GM04504 (cell line): ENCODE results near the gene CLEC3A.
"Not testable (repeated sequence)": the region's sequence is repeated elsewhere in the genome, so short reads cannot be mapped to it uniquely, and the experiment has no call there.

ENCODE experiments used
- DNase-seq: peaks from one replicate; pipeline ENCODE4 v3.0.0-alpha.2; 2012; ENCODE audit warnings: low read depth

Gene CLEC3A, protein sequence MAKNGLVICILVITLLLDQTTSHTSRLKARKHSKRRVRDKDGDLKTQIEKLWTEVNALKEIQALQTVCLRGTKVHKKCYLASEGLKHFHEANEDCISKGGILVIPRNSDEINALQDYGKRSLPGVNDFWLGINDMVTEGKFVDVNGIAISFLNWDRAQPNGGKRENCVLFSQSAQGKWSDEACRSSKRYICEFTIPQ

DNA sequence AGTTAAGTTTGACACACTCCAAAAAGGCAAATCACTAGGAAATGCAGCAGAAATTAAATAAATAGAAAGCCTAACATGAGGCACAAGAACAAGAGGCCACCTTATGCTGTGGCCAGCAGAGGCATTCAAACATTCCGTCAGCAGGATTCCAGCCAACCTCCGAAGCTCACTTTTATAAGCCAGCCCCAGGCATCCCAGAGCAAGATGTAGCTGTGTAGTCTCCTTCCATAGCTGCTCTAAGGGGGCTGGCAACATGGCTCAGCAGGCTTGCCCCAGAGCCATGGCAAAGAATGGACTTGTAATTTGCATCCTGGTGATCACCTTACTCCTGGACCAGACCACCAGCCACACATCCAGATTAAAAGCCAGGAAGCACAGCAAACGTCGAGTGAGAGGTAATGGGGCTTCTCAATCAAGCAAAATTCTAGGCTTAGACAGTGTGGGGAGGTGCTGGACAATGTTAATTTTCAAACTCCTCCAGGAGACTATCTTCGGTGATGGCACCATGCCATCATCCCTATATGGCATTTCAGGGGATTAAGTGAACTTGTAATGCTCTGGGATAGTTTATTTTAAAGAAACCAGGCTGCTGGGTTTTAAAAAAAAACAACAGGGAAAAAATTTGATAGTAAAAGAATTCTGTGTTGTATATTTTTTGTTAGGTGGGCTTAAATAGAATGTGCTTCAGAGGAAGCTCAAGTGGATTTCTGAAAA is at the start of gene CLEC3A:
CLEC3A (plus strand) TSS at position 202 of the 714 bp plus-strand sequence; CDS start at position 281, 79 bp downstream.
- DNase-seq: no peak

DNA sequence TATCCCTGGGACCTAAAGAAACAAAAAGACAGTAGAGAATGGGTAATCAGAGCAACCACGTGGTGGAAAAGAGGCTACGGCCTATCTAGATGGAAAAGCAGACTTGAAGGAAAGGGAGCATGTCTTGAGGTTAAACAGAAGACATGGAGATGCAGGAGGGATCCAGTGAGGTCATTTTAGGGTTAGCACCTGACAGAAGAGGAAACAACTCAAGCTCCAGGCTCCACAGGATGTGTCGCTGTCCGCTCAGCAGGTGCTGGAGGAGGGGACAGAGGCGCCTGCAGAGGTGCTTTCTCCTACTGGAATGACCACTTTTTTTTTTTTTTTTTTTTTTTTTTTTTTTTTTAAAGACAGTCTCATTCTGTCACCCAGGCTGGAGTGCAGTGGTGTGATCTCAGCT is 47.5 kb upstream of the CLEC3A start:
- DNase-seq: no peak

DNA sequence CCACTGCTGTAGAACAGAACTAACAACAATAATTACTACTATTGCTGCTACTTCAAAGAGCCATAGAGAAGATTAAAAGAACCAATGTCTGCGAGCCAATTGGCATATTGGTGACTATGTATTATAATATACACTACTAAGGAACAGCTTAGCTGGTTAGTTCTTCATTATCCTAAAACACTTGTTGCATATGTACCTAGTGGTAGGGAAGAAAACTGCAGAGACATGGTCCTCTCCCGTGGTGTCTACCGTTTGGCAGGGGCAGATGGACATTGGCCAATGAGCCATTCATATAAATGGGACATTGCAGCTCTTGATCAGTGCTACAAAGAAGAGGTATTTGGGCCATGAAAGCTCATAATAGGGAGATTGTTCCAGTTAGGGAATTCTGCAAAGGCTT is 46.4 kb upstream of the CLEC3A start:
- no peak for DNase-seq

DNA sequence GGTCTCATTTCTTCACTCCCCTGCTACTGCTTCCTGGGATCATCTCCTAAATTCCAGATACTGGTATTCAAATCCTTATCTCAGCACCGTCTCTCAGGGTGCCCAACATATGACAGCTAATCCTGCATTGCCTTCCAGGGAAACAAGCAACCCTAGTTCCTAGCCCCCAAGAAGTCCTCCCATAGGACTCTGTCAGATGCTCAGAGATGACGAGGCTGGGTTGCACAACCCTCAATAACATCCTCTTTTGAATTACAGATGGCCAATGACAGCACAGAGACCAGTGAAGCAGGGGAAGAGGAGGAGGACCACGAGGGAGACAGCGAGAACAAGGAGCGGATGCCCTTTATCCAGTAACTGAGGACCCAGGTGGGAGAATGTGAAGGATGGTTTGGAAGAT is 45.0 kb upstream of the CLEC3A start:
- DNase-seq: no peak

DNA sequence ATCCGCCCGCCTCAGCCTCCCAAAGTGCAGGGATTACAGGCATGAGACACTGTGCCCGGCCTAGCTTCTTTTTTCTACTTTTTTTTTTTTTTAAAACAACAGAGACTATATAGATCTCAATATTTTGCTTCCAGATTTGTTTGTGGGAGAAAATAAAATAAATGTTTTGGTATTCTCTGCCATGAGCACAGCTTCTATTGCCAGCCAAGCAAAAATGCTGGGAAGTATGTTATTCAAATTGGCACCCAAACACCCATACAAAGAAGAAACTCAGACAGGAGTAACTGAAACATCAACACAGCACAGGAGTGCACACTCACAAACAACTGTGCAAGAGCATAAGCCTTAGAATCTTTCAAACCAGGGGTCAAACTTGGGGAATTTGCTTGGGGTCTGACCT is 37.2 kb upstream of the CLEC3A start:
- no peak for DNase-seq

DNA sequence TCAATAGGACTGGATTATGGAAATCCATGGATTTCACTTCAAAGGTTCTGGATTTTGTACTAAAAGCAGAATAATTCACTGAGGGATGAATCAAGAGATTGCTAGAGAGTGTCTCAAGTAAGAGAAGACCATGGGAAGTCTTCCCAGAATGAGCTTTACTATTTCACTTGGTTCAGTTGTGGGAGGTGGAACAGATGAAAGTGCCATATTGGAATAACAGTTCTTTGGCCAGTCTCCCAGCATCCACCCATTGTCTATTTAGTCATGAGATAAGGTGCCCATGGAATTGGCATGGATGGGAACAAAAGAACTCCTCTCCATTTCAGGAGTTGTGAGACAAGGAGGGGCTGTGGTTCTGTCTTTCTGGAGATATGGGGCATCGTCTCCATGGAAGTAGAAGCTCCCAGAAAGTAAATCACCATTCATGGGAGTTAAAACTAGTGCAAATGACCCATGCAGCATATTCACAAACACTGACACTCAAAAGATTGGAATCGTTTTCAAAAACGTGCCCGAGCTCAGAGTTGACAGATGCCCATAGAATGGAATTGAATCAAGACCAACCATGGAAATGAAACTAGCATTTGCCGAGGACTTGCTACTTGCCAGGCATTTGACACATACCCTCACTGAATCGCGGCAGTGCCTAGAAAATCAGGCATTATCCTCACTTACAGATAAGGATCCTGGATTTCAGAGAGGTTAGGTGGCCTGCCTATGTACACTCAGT is 36.2 kb upstream of the CLEC3A start:
- DNase-seq: no peak

DNA sequence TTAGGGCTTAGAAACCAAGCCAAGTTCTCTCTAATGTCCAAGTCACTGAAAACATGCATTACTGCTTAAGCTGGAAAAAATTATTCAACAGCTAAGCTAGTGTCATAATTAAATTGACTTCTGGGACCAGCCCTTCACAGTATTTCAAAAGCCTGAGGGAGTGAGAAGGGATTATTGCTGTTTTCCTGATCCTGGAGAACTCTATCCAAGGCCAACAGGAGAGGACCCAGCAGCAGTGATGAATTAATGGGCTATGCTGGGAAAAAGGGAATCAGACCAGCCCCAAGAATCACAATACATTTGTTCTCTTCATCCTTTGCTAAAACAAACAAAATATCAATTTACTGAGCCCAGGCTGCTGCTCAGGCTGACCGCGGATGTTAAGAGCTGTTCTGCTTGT is 34.5 kb upstream of the CLEC3A start:
- DNase-seq: no peak

DNA sequence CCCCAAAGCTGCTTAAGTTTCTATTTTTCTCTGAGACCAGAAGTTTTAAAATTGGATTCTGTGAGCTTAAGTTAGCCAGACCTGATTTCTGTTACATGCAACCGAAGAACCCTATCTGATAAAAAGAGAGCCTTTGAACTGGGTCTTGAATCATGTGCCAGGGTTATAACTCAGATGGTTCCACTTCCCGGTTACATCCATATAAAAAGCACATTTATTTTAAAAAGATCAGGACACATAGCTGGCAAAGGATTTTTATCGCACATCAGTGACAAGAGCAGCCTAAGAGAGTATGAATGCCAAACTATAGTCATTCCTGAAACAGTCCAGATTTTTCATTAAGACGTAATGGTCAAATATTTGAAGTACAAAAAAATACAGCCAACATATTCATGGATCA is 32.5 kb upstream of the CLEC3A start:
- no peak for DNase-seq

DNA sequence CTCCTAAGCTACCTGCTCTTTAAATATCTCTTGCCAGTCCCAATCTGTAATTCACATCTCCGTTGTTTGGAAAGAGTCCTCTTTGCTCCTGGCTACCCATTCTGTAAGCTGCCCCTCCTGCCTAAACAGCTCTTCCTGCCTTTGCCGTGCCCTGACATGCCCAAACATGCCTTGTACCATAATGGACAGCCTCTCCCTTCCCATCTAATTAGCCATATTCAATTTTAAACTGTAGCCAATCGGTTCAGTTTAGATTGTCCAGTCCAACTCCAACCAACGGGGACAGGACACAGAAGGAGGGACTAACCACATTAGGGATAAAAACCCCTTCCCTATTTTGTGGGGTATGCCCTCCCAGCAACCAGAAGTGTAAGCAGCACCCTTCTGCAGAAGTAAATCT is 30.6 kb upstream of the CLEC3A start:
- DNase-seq: no peak

DNA sequence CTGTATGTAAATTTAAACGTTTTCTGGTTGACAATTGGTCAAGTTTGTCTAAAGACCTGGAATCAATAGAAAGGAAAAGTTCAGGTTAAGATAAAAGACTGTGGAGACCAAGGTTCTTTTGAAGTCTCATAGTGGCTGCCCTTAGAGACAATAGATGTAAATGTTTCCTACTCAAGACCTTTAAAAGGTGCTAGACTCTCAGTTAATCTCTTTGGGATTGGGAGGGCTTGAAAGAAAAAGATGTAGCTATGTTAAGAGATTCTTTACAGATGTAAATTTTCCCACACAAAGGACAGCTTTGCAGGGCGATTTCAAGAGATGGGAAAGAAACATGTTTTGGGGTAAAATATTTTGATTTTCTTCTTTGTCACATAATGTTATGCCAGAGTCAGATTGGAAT is 30.0 kb upstream of the CLEC3A start:
- DNase-seq: not testable (repeated sequence)

DNA sequence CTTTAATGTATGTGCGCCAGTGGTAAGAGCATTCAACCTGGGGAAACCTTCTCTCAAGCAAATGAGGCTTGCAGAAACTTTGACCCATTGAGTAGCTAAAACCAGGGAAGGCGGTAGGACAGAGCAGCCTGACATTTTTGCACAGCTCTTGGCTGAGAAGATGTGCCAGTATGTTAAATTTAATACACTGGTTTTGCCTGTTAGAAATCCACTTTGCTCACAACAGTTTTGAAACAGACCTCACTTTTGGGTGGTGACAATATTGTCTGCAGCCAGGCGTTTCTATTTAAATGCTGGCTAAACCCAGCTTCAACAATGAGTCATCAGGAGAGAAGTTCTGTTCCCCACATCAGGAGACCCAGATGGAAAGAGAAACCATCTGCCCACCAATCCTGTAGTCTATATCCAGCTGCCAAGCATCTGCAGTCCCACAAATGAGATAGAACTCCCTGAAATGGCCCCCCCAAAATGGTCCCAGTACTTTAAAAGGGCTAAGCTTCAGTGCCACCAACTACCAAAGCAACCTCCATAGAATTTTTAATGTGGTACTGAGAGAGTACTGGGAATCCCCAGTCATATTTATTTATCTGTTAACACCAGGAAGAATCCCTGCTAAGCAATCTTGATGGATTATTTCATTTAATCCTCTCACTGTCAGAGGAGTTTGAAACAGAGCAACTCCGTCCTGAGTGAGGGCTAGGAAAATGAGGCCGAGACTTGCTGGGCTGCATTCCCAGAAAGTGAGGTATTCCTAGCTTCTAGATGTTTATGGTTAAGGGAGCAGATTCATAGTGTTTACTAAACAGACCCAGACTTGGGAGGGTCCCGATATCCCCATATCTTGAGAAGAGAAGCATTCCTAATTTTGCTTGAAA is 29.0 kb upstream of the CLEC3A start:
- peak; percentile 58 for DNase-seq

DNA sequence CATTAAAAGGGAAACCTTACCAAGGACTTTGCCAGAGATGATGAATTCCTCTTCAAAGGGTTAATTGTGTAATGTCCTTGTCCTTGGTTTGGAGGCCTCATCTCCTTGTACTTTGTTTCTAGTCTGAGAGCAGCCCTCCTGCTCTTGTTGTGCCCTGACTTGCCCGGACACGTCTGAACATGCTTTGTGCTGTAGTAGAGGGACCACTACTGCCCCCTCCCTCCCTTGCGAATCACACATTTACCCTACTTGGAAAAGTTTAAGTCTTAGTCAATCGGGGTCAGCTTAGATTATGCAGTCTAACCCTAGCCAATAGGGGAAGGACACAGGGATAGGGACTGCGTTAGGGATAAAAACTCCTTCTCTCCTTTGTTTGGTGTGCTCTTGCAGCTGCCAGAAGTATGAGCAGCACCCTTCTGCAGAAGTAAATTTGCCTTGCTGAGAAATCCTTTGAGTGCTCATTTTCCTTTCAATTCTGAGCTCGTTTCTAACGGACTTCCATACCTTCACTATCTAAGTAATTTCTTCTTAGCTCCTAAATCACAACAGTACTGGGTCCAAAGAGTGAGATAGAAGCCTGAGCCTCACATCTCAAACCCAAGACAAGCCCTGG is 26.4 kb upstream of the CLEC3A start:
- DNase-seq: no peak

DNA sequence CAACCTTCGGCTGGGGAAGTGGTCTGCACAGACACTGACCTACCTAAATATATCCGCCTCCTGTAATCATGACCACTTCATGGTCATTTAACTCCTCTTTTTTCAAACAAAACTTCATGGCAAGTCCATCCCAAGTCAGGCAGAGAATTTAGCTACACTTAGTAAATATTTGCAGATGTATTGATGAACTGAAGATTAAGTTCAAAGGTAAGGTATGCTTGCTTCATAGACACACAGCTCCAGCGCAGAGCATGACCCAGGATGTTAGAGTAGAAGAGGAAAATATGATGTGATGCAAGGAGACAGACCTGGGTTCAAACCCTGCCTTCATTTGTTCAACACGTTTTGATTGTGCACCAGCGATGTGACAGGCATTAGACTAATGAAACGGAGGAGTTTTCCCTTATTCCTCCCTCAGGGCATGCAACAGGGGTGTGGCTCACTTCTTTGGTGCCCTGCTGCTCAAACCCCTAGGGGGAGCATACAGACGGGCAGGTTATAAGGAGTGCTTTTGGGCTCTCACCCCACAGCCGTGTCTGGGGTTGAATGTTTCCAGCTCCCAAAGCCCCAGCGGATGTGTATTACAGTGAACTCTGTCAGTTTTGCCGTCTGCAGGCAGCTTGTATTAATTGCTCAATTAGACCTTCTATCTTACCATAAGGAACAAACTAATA is 23.9 kb upstream of the CLEC3A start:
- DNase-seq: no peak

DNA sequence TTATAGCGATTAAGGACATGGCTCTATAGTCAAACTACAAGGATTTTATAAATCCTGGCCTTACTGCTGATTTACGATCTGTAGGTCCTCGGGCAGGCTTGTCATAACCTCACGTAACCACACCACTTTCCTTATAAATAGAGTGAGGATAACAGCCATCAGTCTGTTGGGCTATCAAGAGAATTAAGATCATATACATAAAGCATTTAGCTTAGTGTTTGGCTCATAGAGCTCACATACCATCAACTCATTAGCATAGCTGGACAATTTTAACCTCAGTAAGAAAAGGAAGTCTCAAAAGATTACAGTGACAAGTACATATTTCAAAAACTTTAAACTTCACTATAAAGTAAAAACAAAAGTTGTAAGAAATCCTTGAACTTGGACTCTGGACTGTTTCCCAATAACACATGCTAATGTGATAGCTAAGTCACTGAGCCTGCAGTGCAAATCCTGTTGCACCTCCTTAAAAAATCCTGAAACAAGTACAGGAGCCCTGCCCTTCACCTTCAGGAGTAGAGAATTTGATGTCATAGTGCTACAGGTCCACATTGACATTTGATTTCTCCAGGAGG is 20.8 kb upstream of the CLEC3A start:
- no peak for DNase-seq

DNA sequence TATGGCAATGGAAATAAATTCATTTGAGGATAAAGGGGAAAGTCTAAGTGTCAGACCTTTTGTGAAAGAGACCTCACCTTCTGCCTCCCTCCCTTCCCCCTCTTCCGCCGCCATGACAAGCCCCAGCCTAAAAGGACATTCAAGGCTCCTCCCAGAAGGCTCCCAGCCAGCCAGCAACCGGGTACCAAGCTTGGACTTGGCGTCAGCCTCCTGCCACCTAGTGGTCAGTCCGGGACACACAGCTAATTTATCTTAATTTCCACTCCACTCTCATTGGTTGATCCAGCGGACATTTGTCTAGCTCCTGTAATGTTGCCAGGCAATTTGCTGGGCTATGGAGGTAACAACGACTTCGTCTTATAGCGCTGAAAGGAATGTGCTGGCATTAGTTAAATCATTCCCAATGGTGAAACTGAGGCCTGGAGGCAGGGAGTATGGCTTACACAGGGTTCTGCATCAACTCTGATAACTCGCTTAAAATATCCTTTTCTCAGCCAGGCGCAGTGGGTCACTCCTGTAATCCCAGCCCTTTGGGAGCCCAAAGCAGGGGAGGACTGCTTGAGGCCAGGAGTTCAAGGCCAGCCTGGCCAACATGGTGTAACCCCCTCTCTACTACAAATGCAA is 19.3 kb upstream of the CLEC3A start:
- peak; percentile 69 for DNase-seq

DNA sequence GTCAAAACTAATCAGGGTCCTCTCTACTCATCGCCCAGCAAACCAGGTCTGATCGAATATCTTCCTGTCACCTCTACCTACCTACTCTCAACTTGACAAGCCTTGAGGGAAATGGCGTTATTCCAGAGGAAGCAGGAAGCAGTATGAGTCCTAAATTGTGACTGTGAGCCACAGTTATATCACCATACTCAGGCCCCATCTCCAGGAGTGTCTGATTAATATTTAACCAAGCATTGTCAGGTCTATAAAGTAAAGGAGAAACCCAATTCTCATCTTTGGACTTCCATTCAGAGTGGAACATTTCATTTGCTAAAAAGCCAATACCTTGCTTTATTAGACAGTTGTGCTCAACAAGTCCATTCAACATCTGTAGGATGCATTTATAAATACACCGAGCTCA is 17.8 kb upstream of the CLEC3A start:
- DNase-seq: no peak

DNA sequence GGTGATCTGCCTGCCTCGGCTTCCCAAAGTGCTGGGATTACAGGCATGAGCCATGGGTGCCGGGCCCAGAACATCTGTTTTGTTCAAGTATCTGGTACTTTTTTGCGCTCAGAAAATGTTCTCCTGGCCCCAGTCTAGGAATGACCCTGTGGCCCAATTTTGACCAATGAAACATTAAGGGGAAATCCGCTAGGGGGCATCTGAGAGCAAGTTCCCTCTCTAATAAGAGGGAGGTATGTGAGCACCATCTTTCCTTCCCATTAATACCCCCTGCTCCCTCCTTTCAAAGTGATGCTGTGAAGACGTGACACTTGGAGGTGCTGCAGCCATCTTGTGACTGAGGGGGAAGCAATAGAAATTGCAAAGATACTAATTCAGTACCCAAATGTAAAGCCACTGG is 16.5 kb upstream of the CLEC3A start:
- no peak for DNase-seq

DNA sequence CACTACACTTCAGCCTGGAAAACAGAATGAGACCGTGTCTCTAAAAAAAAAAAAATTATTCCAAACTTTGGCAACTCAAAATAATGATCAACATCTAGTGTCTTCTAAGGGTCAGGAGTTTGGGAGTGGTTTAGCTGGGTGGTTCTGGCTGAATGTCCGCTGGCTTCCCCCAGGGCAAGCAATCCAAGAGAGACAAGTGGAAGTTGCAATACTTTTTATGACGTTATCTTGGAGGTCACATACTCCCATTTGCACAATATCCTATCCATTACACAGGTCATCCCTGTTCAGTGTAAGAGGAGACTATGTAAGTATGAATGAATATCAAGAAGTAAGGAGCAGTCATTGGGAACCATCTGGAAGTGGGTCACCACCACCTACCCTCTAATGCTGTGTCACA is 15.2 kb upstream of the CLEC3A start:
- no peak for DNase-seq

DNA sequence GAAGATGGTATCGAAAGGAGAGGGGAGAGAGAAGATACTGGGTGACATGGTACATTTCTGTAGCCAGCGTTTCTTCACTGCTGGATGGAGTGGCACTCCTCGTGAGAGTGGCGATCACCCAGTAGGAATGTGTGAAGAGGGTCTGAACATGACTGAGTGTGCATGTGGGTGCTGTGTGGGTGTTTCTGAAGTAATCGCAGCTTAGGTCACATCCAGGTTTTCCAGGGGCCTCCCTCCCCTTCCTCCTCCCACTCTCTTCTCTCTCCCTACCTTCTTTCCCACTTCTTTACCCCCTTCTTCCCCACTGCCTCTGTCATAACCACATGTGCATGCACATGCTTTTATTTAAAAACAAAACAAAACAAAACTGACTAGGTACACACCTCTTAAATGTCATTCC is 1.8 kb downstream of the CLEC3A start:
- no peak for DNase-seq

DNA sequence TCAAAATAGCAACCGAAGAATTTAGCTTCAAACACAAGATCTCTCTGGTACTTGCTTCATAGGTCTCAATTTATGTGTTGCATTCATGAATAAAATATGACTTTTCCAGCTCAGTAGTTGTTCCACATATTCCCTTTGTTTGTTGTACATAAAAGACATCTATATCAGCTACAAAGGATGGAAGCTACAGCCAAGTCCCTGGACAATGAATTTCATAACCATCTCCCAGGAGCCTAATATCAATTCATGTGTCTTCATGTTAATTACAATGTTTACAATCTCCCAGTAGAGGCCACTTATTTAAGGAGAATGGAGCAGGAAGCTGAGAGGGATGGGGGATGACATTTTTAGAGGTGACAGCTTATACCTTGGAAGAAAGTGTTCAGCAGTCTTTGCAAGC is 3.3 kb downstream of the CLEC3A start:
- no peak for DNase-seq

DNA sequence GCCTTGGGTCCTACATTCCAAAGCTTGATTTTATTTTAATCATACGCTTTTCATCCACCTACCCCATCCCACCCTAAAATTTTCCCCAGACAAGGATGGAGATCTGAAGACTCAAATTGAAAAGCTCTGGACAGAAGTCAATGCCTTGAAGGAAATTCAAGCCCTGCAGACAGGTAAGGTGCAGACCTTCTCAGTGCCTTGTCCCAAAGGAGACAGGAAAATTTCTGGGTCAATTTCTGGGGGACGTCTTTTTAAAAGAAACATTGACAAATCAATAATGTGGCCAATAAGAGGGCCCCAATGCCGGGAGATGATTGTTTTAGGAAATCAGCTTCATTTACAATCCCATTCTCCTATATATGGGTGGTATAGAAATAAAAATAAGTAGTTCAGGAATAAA is 5.7 kb downstream of the CLEC3A start:
- DNase-seq: no peak
